Smooth muscle cell (in vitro differentiated cells): ENCODE data around the gene ZNF574. TPM values are rescaled to one million over a fixed set of nuclear protein-coding genes. Genes with fewer than 3 reads are reported as not detected.

Experiments used
- DNase-seq: peaks from one replicate; lab custom pipeline; 2025; ENCODE audit not compliant: unreplicated experiment; lab: John Stamatoyannopoulos, UW
- H2AFZ ChIP-seq: fragments of 200-600 bp; sonication (generic); 2 replicates; pipeline ENCODE4 v1.6.0; 2016; ENCODE audit warnings: antibody characterized with exemption, low read depth, mild to moderate bottlenecking
- H3F3A ChIP-seq: fragments of 200-600 bp; sonication (generic); 2 replicates; pipeline ENCODE4 v1.6.0; 2017; ENCODE audit warnings: antibody characterized with exemption, low read depth
- H3K27ac ChIP-seq: fragments of 200-600 bp; sonication (generic); 2 replicates; pipeline ENCODE4 v1.5.1; 2016; ENCODE audit warnings: low read depth, mild to moderate bottlenecking
- H3K27me3 ChIP-seq: fragments of 200-600 bp; sonication (generic); 2 replicates; pipeline ENCODE4 v1.6.1; 2016; ENCODE audit warnings: low read depth, mild to moderate bottlenecking
- H3K36me3 ChIP-seq: fragments of 200-600 bp; sonication (generic); 2 replicates; pipeline ENCODE4 v1.5.1; 2016; ENCODE audit warnings: low read depth
- H3K4me1 ChIP-seq: fragments of 200-600 bp; sonication (generic); 2 replicates; pipeline ENCODE4 v1.5.1; 2016; ENCODE audit warnings: low read depth
- H3K4me2 ChIP-seq: fragments of 200-600 bp; sonication (generic); 2 replicates; pipeline ENCODE4 v1.6.0; 2016; ENCODE audit warnings: mild to moderate bottlenecking
- H3K4me3 ChIP-seq: fragments of 200-600 bp; sonication (generic); 2 replicates; pipeline ENCODE4 v1.5.1; 2016; ENCODE audit warnings: mild to moderate bottlenecking
- H3K79me2 ChIP-seq: fragments of 200-600 bp; sonication (generic); 2 replicates; pipeline ENCODE4 v1.6.0; 2016; ENCODE audit warnings: low read depth, mild to moderate bottlenecking
- H3K9ac ChIP-seq: fragments of 200-600 bp; sonication (generic); 2 replicates; pipeline ENCODE4 v1.6.0; 2016; ENCODE audit warnings: low read depth
- H3K9me3 ChIP-seq: fragments of 200-600 bp; sonication (generic); replicated peaks from 2 replicates; pipeline ENCODE4 v1.5.1; 2016; ENCODE audit warnings: low read depth
- H4K20me1 ChIP-seq: fragments of 200-600 bp; sonication (generic); 2 replicates; pipeline ENCODE4 v1.6.0; 2016; ENCODE audit warnings: low read depth
- WGBS: methylation state at CpG from one replicate; pipeline ENCODE4 v1.1.7; 2016; ENCODE audit warnings: low lambda C conversion rate; 5-methylcytosine and 5-hydroxymethylcytosine counted together
- polyA plus RNA-seq: library from polyadenylated mRNA; unstranded; fragments of >200 nt; fragmentation: Nextera tagmentation; extraction: Ambion mirVana; gene quantifications from 2 replicates; pipeline ENCODE4 v1.2.1, GENCODE V29; 2016
- total RNA-seq: library from RNA; depleted of rRNA; stranded (reverse); fragments of >200 nt; gene quantifications from 2 replicates; pipeline ENCODE4 v1.2.3, GENCODE V29; 2014
- TF ChIP-seq, protein P1 (sequence below): fragments of 200-600 bp; sonication (generic); IDR thresholded peaks from 2 replicates; pipeline ENCODE4 v1.5.1; 2017; ENCODE audit warnings: borderline replicate concordance, mild to moderate bottlenecking, antibody characterized with exemption; ENCODE audit not compliant: insufficient read depth, poor library complexity, severe bottlenecking

ZNF574 gene
- total and polyA plus RNA-seq, 2 experiments from 2014 or later: 8.9 to 20.5 TPM

DNA sequence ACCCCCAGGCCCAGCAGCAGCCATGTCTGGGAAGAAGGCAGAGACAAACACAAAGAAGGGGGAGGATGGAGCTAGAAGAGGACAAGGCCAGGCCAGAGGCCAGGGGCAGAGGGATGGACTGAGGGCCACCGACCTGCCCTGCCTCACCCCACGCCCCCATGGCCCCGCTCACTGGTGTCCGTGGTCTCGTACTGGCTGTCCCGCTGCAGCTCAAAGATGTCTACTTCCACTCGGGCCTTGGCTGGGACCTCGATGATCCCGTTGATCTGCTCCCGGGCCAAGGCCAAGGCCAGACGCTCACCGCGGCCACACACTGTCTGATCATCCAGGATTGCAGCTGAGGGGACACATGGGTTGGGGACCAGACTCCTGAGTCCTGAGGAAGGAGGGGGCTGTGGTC, 10.9 kb upstream of the ZNF574 start:
- TF ChIP-seq, protein P1, sequence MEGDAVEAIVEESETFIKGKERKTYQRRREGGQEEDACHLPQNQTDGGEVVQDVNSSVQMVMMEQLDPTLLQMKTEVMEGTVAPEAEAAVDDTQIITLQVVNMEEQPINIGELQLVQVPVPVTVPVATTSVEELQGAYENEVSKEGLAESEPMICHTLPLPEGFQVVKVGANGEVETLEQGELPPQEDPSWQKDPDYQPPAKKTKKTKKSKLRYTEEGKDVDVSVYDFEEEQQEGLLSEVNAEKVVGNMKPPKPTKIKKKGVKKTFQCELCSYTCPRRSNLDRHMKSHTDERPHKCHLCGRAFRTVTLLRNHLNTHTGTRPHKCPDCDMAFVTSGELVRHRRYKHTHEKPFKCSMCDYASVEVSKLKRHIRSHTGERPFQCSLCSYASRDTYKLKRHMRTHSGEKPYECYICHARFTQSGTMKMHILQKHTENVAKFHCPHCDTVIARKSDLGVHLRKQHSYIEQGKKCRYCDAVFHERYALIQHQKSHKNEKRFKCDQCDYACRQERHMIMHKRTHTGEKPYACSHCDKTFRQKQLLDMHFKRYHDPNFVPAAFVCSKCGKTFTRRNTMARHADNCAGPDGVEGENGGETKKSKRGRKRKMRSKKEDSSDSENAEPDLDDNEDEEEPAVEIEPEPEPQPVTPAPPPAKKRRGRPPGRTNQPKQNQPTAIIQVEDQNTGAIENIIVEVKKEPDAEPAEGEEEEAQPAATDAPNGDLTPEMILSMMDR: no peak
- Histone ChIP-seq H3K4me1 (peaks cover 4% of the 10 kb centered on the region), H3K4me2 (no peak overlapping the region), H3K36me3 (no peaks in the 10 kb centered on the region), H3K27me3 (peaks cover 27% of the 10 kb centered on the region), H3K4me3 (no peak overlapping the region), H3F3A (no peaks in the 10 kb centered on the region), H3K79me2 (no peaks in the 10 kb centered on the region), H3K9ac (no peak overlapping the region), H2AFZ (no peak overlapping the region), H3K27ac (no peak overlapping the region), H4K20me1 (no peaks in the 10 kb centered on the region), H3K9me3 (no peaks in the 10 kb centered on the region)
- no peak for DNase-seq
- 95% methylated on average over 13 of the region's 13 CpGs for WGBS

DNA sequence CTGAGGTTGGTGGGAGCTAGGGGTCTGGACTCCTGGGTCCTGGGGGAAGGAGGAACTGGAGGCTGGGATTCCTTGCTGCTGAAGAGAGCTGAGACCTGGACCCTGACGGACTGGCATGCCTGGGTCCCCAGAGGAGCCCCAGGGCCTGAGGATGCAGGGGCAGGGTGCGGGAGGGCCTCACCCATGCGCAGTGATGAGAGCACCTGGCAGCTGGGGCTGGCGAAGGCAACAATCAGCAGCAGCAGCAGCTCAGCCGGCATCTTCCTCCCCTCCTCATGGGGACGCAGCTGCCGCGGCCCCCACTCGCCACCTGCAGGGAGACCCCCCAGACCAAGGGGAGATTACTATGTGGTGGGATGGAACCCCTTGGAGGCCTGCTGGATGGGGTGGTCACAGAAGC, 10.5 kb upstream of the ZNF574 start:
- no peak for DNase-seq
- H2AFZ ChIP-seq: no peak overlapping the region
- peaks cover 29% of the 10 kb centered on the region for H3K27me3 ChIP-seq
- no peaks in the 10 kb centered on the region for H3K79me2 ChIP-seq
- H3K27ac ChIP-seq: no peak overlapping the region
- H3K36me3 ChIP-seq: no peaks in the 10 kb centered on the region
- H3K4me1 ChIP-seq: peaks cover 4% of the 10 kb centered on the region
- no peak overlapping the region for H3K4me3 ChIP-seq
- WGBS: 100% methylated on average over 9 of the region's 9 CpGs
- H3K9me3 ChIP-seq: no peaks in the 10 kb centered on the region
- H3K4me2 ChIP-seq: no peak overlapping the region
- no peaks in the 10 kb centered on the region for H3F3A ChIP-seq
- TF ChIP-seq, protein P1: no peak
- no peak overlapping the region for H3K9ac ChIP-seq
- H4K20me1 ChIP-seq: no peaks in the 10 kb centered on the region

DNA sequence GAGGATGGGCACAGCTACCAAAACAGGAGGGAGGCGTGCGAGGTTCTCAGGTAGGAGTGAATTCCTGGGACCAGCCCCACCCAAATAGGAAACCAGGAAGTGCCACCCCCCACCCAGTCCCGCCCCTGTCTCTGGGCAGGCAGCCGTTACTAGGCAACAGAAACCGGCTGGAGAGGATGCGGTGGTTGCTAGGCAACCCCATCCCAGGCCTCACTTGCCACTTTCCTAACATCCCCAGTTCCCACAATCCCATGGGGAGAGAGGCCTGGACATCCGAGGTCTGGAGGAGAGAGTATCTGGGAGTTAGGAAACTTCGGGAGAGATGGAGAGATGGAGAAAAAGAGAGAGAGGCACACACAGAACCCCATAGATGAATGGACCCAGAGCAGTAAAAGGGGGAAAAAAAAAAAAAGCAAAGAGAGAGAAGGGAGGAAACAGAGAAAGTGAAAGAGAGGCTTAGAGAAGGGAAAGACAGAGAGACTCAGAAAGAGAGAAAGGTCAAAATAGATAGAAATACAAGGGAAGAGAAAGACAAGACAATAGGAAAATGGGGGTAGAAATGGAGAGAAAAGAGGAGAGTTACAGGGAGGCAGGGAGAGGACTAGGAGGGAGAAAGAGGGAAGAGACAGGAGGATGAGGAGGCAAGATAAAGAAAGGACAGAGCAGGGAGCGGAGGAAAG, 9.8 kb upstream of the ZNF574 start:
- peaks cover 31% of the 10 kb centered on the region for H3K27me3 ChIP-seq

More for the DNA sequence above, 9.8 kb upstream of the ZNF574 start:
- no peaks in the 10 kb centered on the region for H3K36me3 ChIP-seq
- no peak overlapping the region for H3K4me2 ChIP-seq
- H3K79me2 ChIP-seq: no peaks in the 10 kb centered on the region
- H3K4me1 ChIP-seq: peaks cover 4% of the 10 kb centered on the region
- no peak for DNase-seq
- TF ChIP-seq, protein P1: no peak
- H2AFZ ChIP-seq: no peak overlapping the region
- H4K20me1 ChIP-seq: no peaks in the 10 kb centered on the region
- H3F3A ChIP-seq: no peaks in the 10 kb centered on the region
- 63% methylated on average over 9 of the region's 9 CpGs for WGBS
- H3K9me3 ChIP-seq: no peaks in the 10 kb centered on the region
- no peak overlapping the region for H3K4me3 ChIP-seq
- H3K27ac ChIP-seq: no peak overlapping the region
- no peak overlapping the region for H3K9ac ChIP-seq
